Vagina (tissue), 2 donors: ENCODE measurements around the gene GRIK3. TPM values are rescaled to one million over a fixed set of nuclear protein-coding genes. Genes with fewer than 3 reads are reported as not detected.

Experiments used
- DNase-seq, 2 donors: peaks; one replicate each; pipeline ENCODE4 v3.0.0-alpha.2; 2017; ENCODE audit errors: extremely low spot score in 2 of 2
- H3K27ac ChIP-seq: fragments of 200-600 bp; sonication (generic); one replicate; pipeline ENCODE4 v1.5.1; 2019
- H3K27me3 ChIP-seq: fragments of 200-600 bp; sonication (generic); one replicate; pipeline ENCODE4 v1.5.1; 2019
- H3K36me3 ChIP-seq, 2 donors: fragments of 200-600 bp; sonication (generic); one replicate each; pipeline ENCODE4 v1.5.1; 2017 to 2019
- H3K4me1 ChIP-seq: fragments of 200-600 bp; sonication (generic); one replicate; pipeline ENCODE4 v1.5.1; 2019
- H3K4me3 ChIP-seq, 2 donors: fragments of 200-600 bp; sonication (generic); 1 replicate in 1 of 2; 2 replicates in 1 of 2; pipeline ENCODE4 v1.5.1; 2016 to 2019
- H3K9me3 ChIP-seq: fragments of 200-600 bp; sonication (generic); one replicate; pipeline ENCODE4 v1.5.1; 2019
- CTCF ChIP-seq, 3 experiments: fragments of 450-650 bp in 2 of 3; fragments of 200-600 bp in 1 of 3; sonication (generic) in 1 of 3; IDR thresholded peaks; one replicate each; pipeline ENCODE4 v1.5.1; 2017 to 2019; ENCODE audit warnings: antibody characterized with exemption in 3 of 3, mild to moderate bottlenecking in 2 of 3, moderate library complexity in 2 of 3
- POLR2A ChIP-seq, 2 donors: fragments of 450-650 bp; IDR thresholded peaks; one replicate each; pipeline ENCODE4 v1.6.1; 2017; ENCODE audit warnings: antibody characterized with exemption in 2 of 2, mild to moderate bottlenecking in 2 of 2, moderate library complexity in 2 of 2
- POLR2AphosphoS5 ChIP-seq, 2 donors: sonication (generic); formaldehyde crosslinking; IDR thresholded peaks; one replicate each; pipeline ENCODE4 v1.9.0; 2017; ENCODE audit warnings: antibody characterized with exemption in 2 of 2, mild to moderate bottlenecking in 2 of 2, low read depth in 1 of 2; ENCODE audit not compliant: insufficient read depth in 1 of 2
- intact Hi-C: fragments of 100-400 bp; cut with DNase I; formaldehyde crosslinking; loops from one replicate; pipeline ENCODE4 v1.15.1; 2023
- total RNA-seq: library from RNA; depleted of rRNA; stranded (reverse); fragments of >200 nt; gene quantifications from one replicate; pipeline ENCODE4 v1.2.3, GENCODE V29; 2016

GRIK3 gene
- total RNA-seq, 1 donor from 2014 or later = 0.74 TPM

GRCh38 chr1:36765785-36766300 is 268.5 kb downstream of the GRIK3 start:
- H3K9me3 ChIP-seq = no peaks in the 10 kb centered on the region
- H3K4me1 ChIP-seq = no peaks in the 10 kb centered on the region
- DNase-seq = no peak
- no peaks in the 10 kb centered on the region for H3K27me3 ChIP-seq
- intact Hi-C loops = no loop called here
- H3K27ac ChIP-seq = no peak overlapping the region
- TF ChIP-seq CTCF (IDR thresholded peaks at IDR 0.05) (no peak), POLR2A (IDR thresholded peaks at IDR 0.05) (no peak), POLR2AphosphoS5 (IDR thresholded peaks at IDR 0.05; ENCODE audit: insufficient read depth in 1 of 2, low read depth in 1 of 2) (no peak)
- no peaks in the 10 kb centered on the region for H3K36me3 ChIP-seq
- no peak overlapping the region for H3K4me3 ChIP-seq

- Histone ChIP-seq H3K36me3 (no peaks in the 10 kb centered on the region), H3K27ac (no peak overlapping the region), H3K9me3 (no peaks in the 10 kb centered on the region), H3K27me3 (no peaks in the 10 kb centered on the region), H3K4me1 (no peaks in the 10 kb centered on the region), H3K4me3 (no peak overlapping the region)
- intact Hi-C loops = no loop called here
- DNase-seq = no peak
- no peak for TF ChIP-seq POLR2A (IDR thresholded peaks at IDR 0.05)
- TF ChIP-seq POLR2AphosphoS5 (IDR thresholded peaks at IDR 0.05; ENCODE audit: insufficient read depth in 1 of 2, low read depth in 1 of 2) = no peak
- no peak for TF ChIP-seq CTCF (IDR thresholded peaks at IDR 0.05)
Measured at GRCh38 chr1:36764798-36765197, 269.5 kb downstream of the GRIK3 start.

GRCh38 chr1:36763771-36764170 is 270.5 kb downstream of the GRIK3 start:
- no peaks in the 10 kb centered on the region for H3K36me3 ChIP-seq
- no peak overlapping the region for H3K4me3 ChIP-seq
- H3K9me3 ChIP-seq = no peaks in the 10 kb centered on the region
- H3K4me1 ChIP-seq = no peaks in the 10 kb centered on the region
- TF ChIP-seq CTCF (IDR thresholded peaks at IDR 0.05) = no peak
- TF ChIP-seq POLR2AphosphoS5 (IDR thresholded peaks at IDR 0.05; ENCODE audit: insufficient read depth in 1 of 2, low read depth in 1 of 2) = no peak
- no peak for TF ChIP-seq POLR2A (IDR thresholded peaks at IDR 0.05)
- H3K27ac ChIP-seq = no peak overlapping the region
- no peaks in the 10 kb centered on the region for H3K27me3 ChIP-seq
- DNase-seq = no peak
- intact Hi-C loops = no loop called here

GRCh38 chr1:36762174-36762573 is 272.1 kb downstream of the GRIK3 start:
- intact Hi-C loops = no loop called here
- no peak for DNase-seq
- H3K27me3 ChIP-seq = no peaks in the 10 kb centered on the region
- H3K4me1 ChIP-seq = no peaks in the 10 kb centered on the region
- no peak overlapping the region for H3K27ac ChIP-seq
- H3K4me3 ChIP-seq = no peak overlapping the region
- TF ChIP-seq POLR2A (IDR thresholded peaks at IDR 0.05) (no peak), CTCF (IDR thresholded peaks at IDR 0.05) (no peak), POLR2AphosphoS5 (IDR thresholded peaks at IDR 0.05; ENCODE audit: insufficient read depth in 1 of 2, low read depth in 1 of 2) (no peak)
- no peaks in the 10 kb centered on the region for H3K9me3 ChIP-seq
- H3K36me3 ChIP-seq = no peaks in the 10 kb centered on the region

GRCh38 chr1:36761113-36761512 is 273.2 kb downstream of the GRIK3 start:
- no peak for TF ChIP-seq CTCF (IDR thresholded peaks at IDR 0.05)
- no peak for TF ChIP-seq POLR2AphosphoS5 (IDR thresholded peaks at IDR 0.05; ENCODE audit: insufficient read depth in 1 of 2, low read depth in 1 of 2)
- no peaks in the 10 kb centered on the region for H3K9me3 ChIP-seq
- intact Hi-C loops = no loop called here
- no peak overlapping the region for H3K4me3 ChIP-seq
- no peaks in the 10 kb centered on the region for H3K4me1 ChIP-seq
- no peak overlapping the region for H3K27ac ChIP-seq
- DNase-seq = no peak
- no peaks in the 10 kb centered on the region for H3K27me3 ChIP-seq
- H3K36me3 ChIP-seq = no peaks in the 10 kb centered on the region
